Uterus (tissue), 2 donors: ENCODE measurements around the gene ASTN1.

Experiments used
- CTCF ChIP-seq, 4 experiments: fragments of 200-600 bp in 2 of 4; fragments of 450-650 bp in 2 of 4; sonication (generic) in 2 of 4; IDR thresholded peaks; one replicate each; pipeline ENCODE4 v1.5.1; 2016 to 2019; ENCODE audit warnings: antibody characterized with exemption in 4 of 4, mild to moderate bottlenecking in 2 of 4, moderate library complexity in 1 of 4
- POLR2A ChIP-seq, 2 donors: fragments of 450-650 bp; IDR thresholded peaks; one replicate each; pipeline ENCODE4 v1.6.1; 2016; ENCODE audit warnings: antibody characterized with exemption in 2 of 2, mild to moderate bottlenecking in 1 of 2, moderate library complexity in 1 of 2

DNA sequence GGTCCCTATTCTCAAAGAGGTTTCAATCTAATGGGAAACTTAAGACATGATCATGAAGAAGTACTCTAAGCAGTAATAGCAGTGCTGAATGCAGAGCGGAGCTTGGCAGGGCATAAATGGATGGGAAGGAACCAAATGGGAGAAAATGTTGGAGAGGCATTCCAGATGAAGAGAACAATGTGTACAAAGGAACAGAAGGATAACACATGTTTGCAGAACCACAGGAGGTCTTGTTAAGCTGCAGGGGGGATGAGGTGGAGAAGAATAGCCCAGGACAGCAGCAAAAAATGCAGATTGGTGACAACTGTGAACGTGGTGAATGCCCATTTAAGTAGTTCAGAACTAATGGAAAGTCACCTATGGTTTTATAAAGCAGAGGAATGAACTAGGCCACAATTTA is 99.1 kb downstream of the ASTN1 start:
- TF ChIP-seq CTCF (IDR thresholded peaks at IDR 0.05) = no peak
- no peak for TF ChIP-seq POLR2A (IDR thresholded peaks at IDR 0.05)
